Heart right ventricle (tissue), 16 donors: ENCODE results near the gene GNPAT. TPM values are rescaled to one million over a fixed set of nuclear protein-coding genes. Genes with fewer than 3 reads are reported as not detected.
A peak's percentile ranks its signal among the peaks of the same experiment; 100 is the strongest.

Experiments
- ATAC-seq, 8 donors: fragments of 200-7000 bp; cut with Tn5 transposase; one replicate each; pipeline ENCODE4 v1.9.1; 2020; ENCODE audit warnings: mild to moderate bottlenecking in 8 of 8, moderate library complexity in 8 of 8, moderate number of reproducible peaks in 1 of 8
- DNase-seq, 2 donors: peaks; one replicate each; pipeline ENCODE4 v3.0.0-alpha.2; 2020
- H3K27ac ChIP-seq, 10 donors: fragments of 200-600 bp; sonication (generic) in 2 of 10; one replicate each; pipeline versions ENCODE4 v1.5.0 to v1.8.0; 2020 to 2022; ENCODE audit warnings: mild to moderate bottlenecking in 3 of 10
- H3K27me3 ChIP-seq, 7 donors: fragments of 200-600 bp; one replicate each; pipeline ENCODE4 v1.8.0; 2021 to 2022; ENCODE audit warnings: mild to moderate bottlenecking in 2 of 7
- H3K36me3 ChIP-seq, 9 donors: fragments of 200-600 bp; sonication (generic) in 1 of 9; one replicate each; pipeline versions ENCODE4 v1.5.0 to v1.8.0; 2020 to 2022; ENCODE audit warnings: mild to moderate bottlenecking in 2 of 9
- H3K4me1 ChIP-seq, 9 donors: fragments of 200-600 bp; sonication (generic) in 1 of 9; one replicate each; pipeline versions ENCODE4 v1.5.0 to v1.8.0; 2020 to 2022; ENCODE audit warnings: mild to moderate bottlenecking in 4 of 9
- H3K4me3 ChIP-seq, 10 donors: fragments of 200-600 bp; sonication (generic) in 2 of 10; one replicate each; pipeline versions ENCODE4 v1.5.0 to v1.8.0; 2020 to 2022; ENCODE audit warnings: mild to moderate bottlenecking in 7 of 10, moderate library complexity in 2 of 10
- H3K9me3 ChIP-seq, 11 donors: fragments of 200-600 bp in 10 of 11; sonication (generic) in 2 of 11; one replicate each; pipeline versions ENCODE4 v1.5.0 to v1.8.0; 2013 to 2022; ENCODE audit warnings: mild to moderate bottlenecking in 2 of 11, control low read depth in 1 of 11, moderate library complexity in 1 of 11
- WGBS, 2 donors: extraction: QIAGEN DNeasy Blood & Tissue Kit; methylation state at CpG; one replicate each; pipeline ENCODE4 v1.1.7; 2013; ENCODE audit warnings: inconsistent platforms in 1 of 2; 5-methylcytosine and 5-hydroxymethylcytosine counted together
- intact Hi-C, 10 donors: fragments of 100-400 bp; cut with DNase I; formaldehyde crosslinking; loops; one replicate each; pipeline versions ENCODE4 v1.11.1 to v1.14.2; 2022
- polyA plus RNA-seq, 2 donors: library from polyadenylated mRNA; stranded (reverse); fragments of 200-250 nt; gene quantifications; one replicate each; pipeline ENCODE4 v1.2.3, GENCODE V29; 2013
- total RNA-seq, 10 donors: library from RNA; stranded (reverse); fragmentation: NEBNext Ultra II Directional in 3 of 10; extraction: Animal tissue kit (Norgen Biotek cat#: 25700) in 3 of 10; gene quantifications; one replicate each; pipeline versions ENCODE4 v1.2.1 to v1.2.4, GENCODE V29; 2021 to 2023
- TF ChIP-seq, protein P1 (sequence below), 9 donors: fragments of 200-600 bp; sonication (generic) in 2 of 9; IDR thresholded peaks; one replicate each; pipeline versions ENCODE4 v1.5.0 to v1.8.0; 2021 to 2022; ENCODE audit warnings: antibody characterized with exemption in 9 of 9, mild to moderate bottlenecking in 5 of 9, moderate library complexity in 1 of 9
- donor health status: Arrhythmogenic right ventricular cardiomyopathy.
- donor health status: ischemic (EF 13 %, LVEDD 7.1; RV severe dilation, severe dysfunction).
- donor health status: healthy with polysubstance abuse.
- donor health status: DM: no; HTN: yes; CAD: no.
- donor health status: DM: no; HTN: no; CAD: no.
- donor health status: ischemic (EF 25% LVEDD 6.9; RV normal size, moderate dysfunction).
- donor health status: ischemic (EF 25% LVEDD 5.7; RV mildly dilated, moderate dysfunction).
- donor health status: healthy.
- donor health status: DM: yes; HTN: yes; CAD: no.
- donor health status: Ischemic cardiomyopathy.
- donor health status: ischemic (EF 35%, LVEDD 5.7; RV mildly dilated, moderate dysfunction).
- donor health status: nonischemic (EF 11% LVEDD 7.7; RV severe dilation, severe dysfunction).
- donor health status: DM: yes; HTN: yes; CAD: no.
- donor health status: PGD.
- donor health status: ischemic (EF 29% LVEDD 5.4; RV normal size, mild dysfunction).
- donor health status: nonischemic (EF 23%, LVEDD 6.1; RV moderate dilation, normal function).

GNPAT gene
- total and polyA plus RNA-seq, 12 donors: 40.3 to 74.0 (median 51.8) TPM

GRCh38 chr1:231238298-231238697 lies 2.7 kb upstream of the GNPAT start:
- Histone ChIP-seq H3K36me3 (peaks cover 0 to 53% (median 15%) of the 10 kb centered on the region in 9 donors), H3K4me1 (peaks cover 0 to 52% (median 45%) of the 10 kb centered on the region in 9 donors), H3K27me3 (no peaks in the 10 kb centered on the region), H3K4me3 (no peak overlapping the region), H3K9me3 (no peaks in the 10 kb centered on the region), H3K27ac (no peak overlapping the region)
- DNase-seq: no peak
- 95 to 98% methylated on average over 1 of the region's 1 CpG for WGBS, 2 donors
- intact Hi-C loops: no loop called here
- no peak for ATAC-seq
- TF ChIP-seq, protein P1, sequence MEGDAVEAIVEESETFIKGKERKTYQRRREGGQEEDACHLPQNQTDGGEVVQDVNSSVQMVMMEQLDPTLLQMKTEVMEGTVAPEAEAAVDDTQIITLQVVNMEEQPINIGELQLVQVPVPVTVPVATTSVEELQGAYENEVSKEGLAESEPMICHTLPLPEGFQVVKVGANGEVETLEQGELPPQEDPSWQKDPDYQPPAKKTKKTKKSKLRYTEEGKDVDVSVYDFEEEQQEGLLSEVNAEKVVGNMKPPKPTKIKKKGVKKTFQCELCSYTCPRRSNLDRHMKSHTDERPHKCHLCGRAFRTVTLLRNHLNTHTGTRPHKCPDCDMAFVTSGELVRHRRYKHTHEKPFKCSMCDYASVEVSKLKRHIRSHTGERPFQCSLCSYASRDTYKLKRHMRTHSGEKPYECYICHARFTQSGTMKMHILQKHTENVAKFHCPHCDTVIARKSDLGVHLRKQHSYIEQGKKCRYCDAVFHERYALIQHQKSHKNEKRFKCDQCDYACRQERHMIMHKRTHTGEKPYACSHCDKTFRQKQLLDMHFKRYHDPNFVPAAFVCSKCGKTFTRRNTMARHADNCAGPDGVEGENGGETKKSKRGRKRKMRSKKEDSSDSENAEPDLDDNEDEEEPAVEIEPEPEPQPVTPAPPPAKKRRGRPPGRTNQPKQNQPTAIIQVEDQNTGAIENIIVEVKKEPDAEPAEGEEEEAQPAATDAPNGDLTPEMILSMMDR (IDR thresholded peaks at IDR 0.05): no peak

GRCh38 chr1:231240531-231240882 lies 505 bp upstream of the GNPAT start:
- peaks cover 0 to 37% (median 15%) of the 10 kb centered on the region in 9 donors for H3K36me3 ChIP-seq
- DNase-seq (no peak), ATAC-seq (peak in 7 of 8 donors; percentile 8 to 39 (median 18))
- peak overlapping the region; percentile 67 to 92 (median 84) for H3K4me3 ChIP-seq
- 1% methylated on average over 13 of the region's 13 CpGs for WGBS, 2 donors
- H3K27ac ChIP-seq: peak overlapping the region; percentile 58 to 93 (median 86)
- intact Hi-C loops: loop anchor here in 6 of 10 donors (5.0 to 10.0 kb wide), 3 partner anchors 94 to 364 kb away; partner anchors contain the start of genes EXOC8 (in 5 of the 6) and SPRTN (in 5 of the 6)
- no peaks in the 10 kb centered on the region for H3K9me3 ChIP-seq
- TF ChIP-seq, protein P1 (IDR thresholded peaks at IDR 0.05): no peak
- H3K4me1 ChIP-seq: peaks cover 0 to 67% (median 50%) of the 10 kb centered on the region in 9 donors
- no peaks in the 10 kb centered on the region for H3K27me3 ChIP-seq

- no peaks in the 10 kb centered on the region for H3K27me3 ChIP-seq
- 0 to 1% methylated on average over 10 of the region's 10 CpGs for WGBS, 2 donors
- peak overlapping the region; percentile 60 to 93 (median 86) for H3K27ac ChIP-seq
- intact Hi-C loops: loop anchor here in 6 of 10 donors (5.0 to 10.0 kb wide), 3 partner anchors 93 to 363 kb away; partner anchors contain the start of genes EXOC8 (in 5 of the 6) and SPRTN (in 5 of the 6)
- peaks cover 0 to 57% (median 40%) of the 10 kb centered on the region in 9 donors for H3K4me1 ChIP-seq
- H3K4me3 ChIP-seq: peak overlapping the region; percentile 67 to 92 (median 84)
- peak in 1 of 2 donors; percentile 8 for DNase-seq
- TF ChIP-seq, protein P1 (IDR thresholded peaks at IDR 0.05): no peak
- H3K36me3 ChIP-seq: peaks cover 0 to 33% (median 15%) of the 10 kb centered on the region in 9 donors
- H3K9me3 ChIP-seq: no peaks in the 10 kb centered on the region
- peak in 7 of 8 donors; percentile 20 to 57 (median 49) for ATAC-seq
These were observed 738 bp downstream of the GNPAT start for GRCh38 chr1:231241750-231242149.

DNA sequence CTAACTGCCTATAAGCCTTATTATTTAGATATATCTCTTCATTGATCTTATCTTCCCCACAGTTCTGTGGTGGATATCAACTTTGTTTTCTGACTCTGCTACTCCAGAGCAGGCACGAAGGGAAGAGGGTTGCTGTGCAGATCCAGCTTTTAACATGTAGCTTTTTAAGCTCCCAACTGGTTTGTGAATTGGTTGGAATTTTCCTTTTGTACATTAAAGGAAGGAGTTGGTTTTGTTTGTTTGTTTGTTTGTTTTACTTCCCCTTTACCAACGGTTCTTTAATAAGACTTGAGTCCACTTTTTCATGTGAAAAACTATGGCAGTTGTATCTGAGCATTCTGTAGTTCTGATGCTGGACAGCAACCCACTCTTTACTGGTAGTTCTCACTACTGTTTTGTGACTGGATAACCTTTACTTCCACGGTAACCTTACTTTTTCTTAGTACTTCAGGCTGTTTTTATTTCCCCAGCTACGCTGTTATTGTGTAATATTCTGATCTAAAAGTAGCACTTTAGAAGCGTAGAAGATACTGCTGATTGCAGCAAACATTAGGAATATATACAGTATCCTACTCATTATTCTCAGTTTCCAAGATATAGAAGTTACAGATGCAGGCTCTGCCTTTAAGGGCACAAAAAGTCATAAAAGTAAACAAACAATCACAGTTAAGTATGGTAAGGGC lies 1.6 kb downstream of the GNPAT start:
- 56 to 59% methylated on average over 5 of the region's 5 CpGs for WGBS, 2 donors
- Histone ChIP-seq H3K27ac (peak overlapping the region in 1 of 10 donors; percentile 87), H3K4me1 (peaks cover 0 to 48% (median 38%) of the 10 kb centered on the region in 9 donors), H3K36me3 (peaks cover 0 to 33% (median 11%) of the 10 kb centered on the region in 9 donors), H3K27me3 (no peaks in the 10 kb centered on the region), H3K4me3 (peak overlapping the region in 7 of 10 donors; percentile 72 to 92 (median 84)), H3K9me3 (no peaks in the 10 kb centered on the region)
- TF ChIP-seq, protein P1 (IDR thresholded peaks at IDR 0.05): no peak
- DNase-seq (no peak), ATAC-seq (no peak)
- intact Hi-C loops: loop anchor here in 6 of 10 donors (5.0 to 10.0 kb wide), 3 partner anchors 92 to 362 kb away; partner anchors contain the start of genes EXOC8 (in 5 of the 6) and SPRTN (in 5 of the 6)
